ENCODE measurements around the gene NDUFAF8.

The NDUFAF8 gene

DNA sequence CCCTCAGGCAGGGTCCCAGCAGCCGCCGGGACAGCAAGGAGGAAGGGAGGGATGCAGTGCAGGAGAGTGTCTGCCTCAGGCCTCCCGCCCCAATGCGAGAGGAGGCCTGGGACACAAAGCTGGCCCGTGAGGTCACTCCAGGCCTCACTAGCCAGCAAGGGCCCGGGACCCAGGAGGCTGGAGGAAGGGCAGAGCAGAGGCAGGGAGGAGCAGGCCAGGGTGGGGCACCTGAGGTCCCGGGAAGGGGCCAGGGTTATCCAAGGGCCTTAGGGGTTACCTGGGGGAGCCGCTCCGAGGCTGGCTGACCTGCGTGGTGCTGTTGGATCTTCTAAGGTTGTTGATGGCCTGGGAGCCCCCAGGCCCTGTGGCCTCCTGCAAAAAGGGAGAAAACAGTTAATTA lies 30.5 kb upstream of the NDUFAF8 start:
- TF ChIP-seq PPARA (CRISPR knock-in tag; IDR thresholded peaks at IDR 0.05; ENCODE audit: borderline replicate concordance): no peak
- TF ChIP-seq ZNF70 (CRISPR knock-in tag; IDR thresholded peaks at IDR 0.05): no peak
- TF ChIP-seq ESRRG (CRISPR knock-in tag; IDR thresholded peaks at IDR 0.05): no peak
- TF ChIP-seq SNAI2 (CRISPR knock-in tag; IDR thresholded peaks at IDR 0.05): no peak
- no peak for TF ChIP-seq ZC3H10 (CRISPR knock-in tag; IDR thresholded peaks at IDR 0.05)
- TF ChIP-seq GLIS3 (CRISPR knock-in tag; IDR thresholded peaks at IDR 0.05): no peak
- TF ChIP-seq ZNF8 (CRISPR knock-in tag; IDR thresholded peaks at IDR 0.05): no peak
- TF ChIP-seq RARB (CRISPR knock-in tag; IDR thresholded peaks at IDR 0.05): no peak
- TF ChIP-seq, protein P1, sequence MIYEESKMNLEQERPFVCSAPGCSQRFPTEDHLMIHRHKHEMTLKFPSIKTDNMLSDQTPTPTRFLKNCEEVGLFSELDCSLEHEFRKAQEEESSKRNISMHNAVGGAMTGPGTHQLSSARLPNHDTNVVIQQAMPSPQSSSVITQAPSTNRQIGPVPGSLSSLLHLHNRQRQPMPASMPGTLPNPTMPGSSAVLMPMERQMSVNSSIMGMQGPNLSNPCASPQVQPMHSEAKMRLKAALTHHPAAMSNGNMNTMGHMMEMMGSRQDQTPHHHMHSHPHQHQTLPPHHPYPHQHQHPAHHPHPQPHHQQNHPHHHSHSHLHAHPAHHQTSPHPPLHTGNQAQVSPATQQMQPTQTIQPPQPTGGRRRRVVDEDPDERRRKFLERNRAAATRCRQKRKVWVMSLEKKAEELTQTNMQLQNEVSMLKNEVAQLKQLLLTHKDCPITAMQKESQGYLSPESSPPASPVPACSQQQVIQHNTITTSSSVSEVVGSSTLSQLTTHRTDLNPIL (CRISPR knock-in tag; IDR thresholded peaks at IDR 0.05; ENCODE audit: low read depth): no peak
- no peak for TF ChIP-seq TCF4 (CRISPR knock-in tag; IDR thresholded peaks at IDR 0.05; ENCODE audit: borderline replicate concordance)
- no peak for TF ChIP-seq BACH2 (CRISPR knock-in tag; IDR thresholded peaks at IDR 0.05; ENCODE audit: borderline replicate concordance)
- TF ChIP-seq CSDC2 (CRISPR knock-in tag; IDR thresholded peaks at IDR 0.05): no peak
- TF ChIP-seq ZFP3 (CRISPR knock-in tag; IDR thresholded peaks at IDR 0.05): no peak
- TF ChIP-seq, protein P2, sequence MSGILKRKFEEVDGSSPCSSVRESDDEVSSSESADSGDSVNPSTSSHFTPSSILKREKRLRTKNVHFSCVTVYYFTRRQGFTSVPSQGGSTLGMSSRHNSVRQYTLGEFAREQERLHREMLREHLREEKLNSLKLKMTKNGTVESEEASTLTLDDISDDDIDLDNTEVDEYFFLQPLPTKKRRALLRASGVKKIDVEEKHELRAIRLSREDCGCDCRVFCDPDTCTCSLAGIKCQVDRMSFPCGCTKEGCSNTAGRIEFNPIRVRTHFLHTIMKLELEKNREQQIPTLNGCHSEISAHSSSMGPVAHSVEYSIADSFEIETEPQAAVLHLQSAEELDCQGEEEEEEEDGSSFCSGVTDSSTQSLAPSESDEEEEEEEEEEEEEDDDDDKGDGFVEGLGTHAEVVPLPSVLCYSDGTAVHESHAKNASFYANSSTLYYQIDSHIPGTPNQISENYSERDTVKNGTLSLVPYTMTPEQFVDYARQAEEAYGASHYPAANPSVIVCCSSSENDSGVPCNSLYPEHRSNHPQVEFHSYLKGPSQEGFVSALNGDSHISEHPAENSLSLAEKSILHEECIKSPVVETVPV (CRISPR knock-in tag; IDR thresholded peaks at IDR 0.05): no peak
- no peak for TF ChIP-seq OSR1 (CRISPR knock-in tag; IDR thresholded peaks at IDR 0.05)
- TF ChIP-seq ZFP30 (CRISPR knock-in tag; IDR thresholded peaks at IDR 0.05): no peak
- TF ChIP-seq POU6F1 (CRISPR knock-in tag; IDR thresholded peaks at IDR 0.05; ENCODE audit: borderline replicate concordance, low read depth): no peak
- no peak for TF ChIP-seq PATZ1 (CRISPR knock-in tag; IDR thresholded peaks at IDR 0.05; ENCODE audit: borderline replicate concordance)
- TF ChIP-seq ARNTL (CRISPR knock-in tag; IDR thresholded peaks at IDR 0.05; ENCODE audit: borderline replicate concordance, low read depth): no peak
- no peak for ATAC-seq

DNA sequence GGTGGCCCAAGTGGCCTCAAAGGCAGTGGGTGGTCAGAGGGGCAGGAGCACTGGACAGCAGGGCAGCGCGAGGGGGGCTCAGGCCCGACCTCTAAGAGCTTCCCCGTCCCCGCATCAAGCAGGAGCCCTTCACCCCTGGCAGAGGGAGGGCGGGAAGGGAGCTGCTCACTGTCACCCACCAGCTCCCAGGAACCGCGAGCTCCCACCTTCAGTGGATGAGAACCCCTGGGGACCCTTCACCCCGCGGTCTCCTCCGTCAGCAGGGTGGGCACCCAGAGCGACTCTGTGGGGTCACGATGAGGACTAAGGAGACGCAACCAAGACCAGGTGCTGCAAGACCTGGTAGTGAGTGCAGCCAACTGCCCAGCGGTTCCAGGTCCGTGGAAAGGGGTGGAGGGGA lies 30.0 kb upstream of the NDUFAF8 start:
- TF ChIP-seq SNAI2 (CRISPR knock-in tag; IDR thresholded peaks at IDR 0.05) (no peak), ARNTL (CRISPR knock-in tag; IDR thresholded peaks at IDR 0.05; ENCODE audit: borderline replicate concordance, low read depth) (no peak), ESRRG (CRISPR knock-in tag; IDR thresholded peaks at IDR 0.05) (no peak), CSDC2 (CRISPR knock-in tag; IDR thresholded peaks at IDR 0.05) (no peak), ZC3H10 (CRISPR knock-in tag; IDR thresholded peaks at IDR 0.05) (no peak), TOX (CRISPR knock-in tag; IDR thresholded peaks at IDR 0.05; ENCODE audit: borderline replicate concordance) (no peak), RARB (CRISPR knock-in tag; IDR thresholded peaks at IDR 0.05) (no peak), ZNF70 (CRISPR knock-in tag; IDR thresholded peaks at IDR 0.05) (no peak), ZFP3 (CRISPR knock-in tag; IDR thresholded peaks at IDR 0.05) (no peak)
- TF ChIP-seq, protein P1 (CRISPR knock-in tag; IDR thresholded peaks at IDR 0.05; ENCODE audit: low read depth): no peak
- ATAC-seq: no peak

GRCh38 chr17:81210466-81210865 lies 28.7 kb upstream of the NDUFAF8 start:
- TF ChIP-seq ESRRG (CRISPR knock-in tag; IDR thresholded peaks at IDR 0.05) (no peak), BACH2 (CRISPR knock-in tag; IDR thresholded peaks at IDR 0.05; ENCODE audit: borderline replicate concordance) (no peak), GLIS3 (CRISPR knock-in tag; IDR thresholded peaks at IDR 0.05) (no peak), ZNF8 (CRISPR knock-in tag; IDR thresholded peaks at IDR 0.05) (no peak), POU6F1 (CRISPR knock-in tag; IDR thresholded peaks at IDR 0.05; ENCODE audit: borderline replicate concordance, low read depth) (no peak), ZC3H10 (CRISPR knock-in tag; IDR thresholded peaks at IDR 0.05) (no peak)
- TF ChIP-seq, protein P1 (CRISPR knock-in tag; IDR thresholded peaks at IDR 0.05; ENCODE audit: low read depth): no peak
- TF ChIP-seq, protein P2 (CRISPR knock-in tag; IDR thresholded peaks at IDR 0.05): no peak
- ATAC-seq: no peak

Measured in SK-N-SH treated with all-trans-retinoic acid at 6 μM for 48 hours (cell line).